Inflammatory macrophage (primary cell): Measurements from ENCODE around the gene HLCS.

Source experiments
- DNase-seq, 2 donors: peaks; one replicate each; pipeline ENCODE4 v3.0.0-alpha.2; 2020 to 2022

Gene HLCS

GRCh38 chr21:36881228-36881627 lies 85.2 kb downstream of the HLCS start:
- DNase-seq, result no peak

GRCh38 chr21:36879827-36880226 lies 86.6 kb downstream of the HLCS start:
- no peak for DNase-seq

- no peak for DNase-seq
These were observed 88.7 kb downstream of the HLCS start for GRCh38 chr21:36877741-36878140.

GRCh38 chr21:36874665-36875064 lies 91.8 kb downstream of the HLCS start:
- no peak for DNase-seq

GRCh38 chr21:36873513-36873912 lies 93.0 kb downstream of the HLCS start:
- DNase-seq, result no peak

GRCh38 chr21:36867291-36867905 lies 99.1 kb downstream of the HLCS start:
- DNase-seq, result no peak

- no peak for DNase-seq
These were observed 100.0 kb downstream of the HLCS start for GRCh38 chr21:36866419-36866818.

GRCh38 chr21:36864974-36865373 lies 101.5 kb downstream of the HLCS start:
- DNase-seq, result no peak

- no peak for DNase-seq
These were observed 103.2 kb downstream of the HLCS start for GRCh38 chr21:36863260-36863659.

GRCh38 chr21:36861595-36862323 lies 104.7 kb downstream of the HLCS start:
- DNase-seq, result no peak

- no peak for DNase-seq
These were observed 105.5 kb downstream of the HLCS start for GRCh38 chr21:36860736-36861594.

- DNase-seq, result peak; percentile 92 to 93
These were observed 106.5 kb downstream of the HLCS start for GRCh38 chr21:36859744-36860501.

GRCh38 chr21:36858320-36858957 lies 108.0 kb downstream of the HLCS start:
- DNase-seq, result no peak

- DNase-seq, result no peak
These were observed 109.8 kb downstream of the HLCS start for GRCh38 chr21:36856643-36857042.

- peak; percentile 31 to 47 for DNase-seq
These were observed 112.1 kb downstream of the HLCS start for GRCh38 chr21:36854391-36854790.

GRCh38 chr21:36852864-36853263 lies 113.6 kb downstream of the HLCS start:
- DNase-seq, result no peak

GRCh38 chr21:36852293-36852692 lies 114.2 kb downstream of the HLCS start:
- no peak for DNase-seq

- DNase-seq, result no peak
These were observed 115.3 kb downstream of the HLCS start for GRCh38 chr21:36851121-36851520.

GRCh38 chr21:36850372-36850771 lies 116.1 kb downstream of the HLCS start:
- no peak for DNase-seq

GRCh38 chr21:36849461-36850105 lies 116.9 kb downstream of the HLCS start:
- DNase-seq, result no peak

GRCh38 chr21:36848730-36849274 lies 117.7 kb downstream of the HLCS start:
- DNase-seq, result no peak
